ENCODE measurements around the gene SRP68.

GRCh38 chr17:76071531-76072147 lies 678 bp downstream of the SRP68 start:
- TF ChIP-seq CTCF (IDR thresholded peaks at IDR 0.05) (no peak), EZH2 (IDR thresholded peaks at IDR 0.05) (no peak)

Data from neural progenitor cell (in vitro differentiated cells).